ENCODE data around the gene AMZ2. TPM values are rescaled to one million over a fixed set of nuclear protein-coding genes. Genes with fewer than 3 reads are reported as not detected.

Gene AMZ2
- total RNA-seq, 1 donor from 2014 or later: 70.3 TPM

Other genes with a start within 250 kb of the AMZ2 start
- 104 TPM for gene KPNA2, start 212.3 kb upstream of the AMZ2 start, total RNA-seq (ENCODE audit: unreplicated experiment)
- gene SLC16A6, start 43.1 kb downstream of the AMZ2 start, total RNA-seq (ENCODE audit: unreplicated experiment): 2.4 TPM
- gene ARSG, start 43.5 kb downstream of the AMZ2 start, total RNA-seq (ENCODE audit: unreplicated experiment): 9.8 TPM
- gene WIPI1, start 209.5 kb downstream of the AMZ2 start, total RNA-seq (ENCODE audit: unreplicated experiment): 98.0 TPM

Data from endothelial cell (in vitro differentiated cells).